ENCODE measurements around the gene TEAD4.

DNA sequence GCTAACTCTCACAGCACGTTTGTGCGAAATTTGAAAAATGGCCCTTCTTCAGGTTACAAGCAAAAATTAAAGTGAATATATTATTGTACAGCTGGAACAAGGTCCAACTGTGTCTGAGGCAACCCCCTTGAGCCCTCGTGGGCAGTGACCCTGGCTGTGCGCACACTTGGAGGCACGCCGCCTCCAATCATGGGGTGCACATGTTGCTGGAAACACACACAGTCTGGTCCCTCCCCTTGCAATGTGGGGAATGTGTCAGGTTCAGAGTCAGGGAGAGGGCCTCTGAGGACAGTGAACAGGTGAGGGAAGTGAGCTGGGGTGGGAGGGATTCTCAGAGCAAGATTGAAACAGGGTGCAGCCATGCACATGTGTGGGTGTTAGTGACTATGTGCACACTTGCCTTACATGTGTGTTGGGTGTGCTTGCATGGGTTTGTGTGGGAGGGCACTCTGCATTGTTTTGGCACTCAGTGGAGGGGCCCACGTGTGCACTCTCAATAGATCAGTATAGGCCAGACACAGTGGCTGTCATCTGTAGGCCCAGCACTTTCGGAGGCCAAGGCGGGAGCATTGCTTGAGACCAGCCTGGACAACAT lies 127.6 kb downstream of the TEAD4 start:
- TF ChIP-seq, protein P1, sequence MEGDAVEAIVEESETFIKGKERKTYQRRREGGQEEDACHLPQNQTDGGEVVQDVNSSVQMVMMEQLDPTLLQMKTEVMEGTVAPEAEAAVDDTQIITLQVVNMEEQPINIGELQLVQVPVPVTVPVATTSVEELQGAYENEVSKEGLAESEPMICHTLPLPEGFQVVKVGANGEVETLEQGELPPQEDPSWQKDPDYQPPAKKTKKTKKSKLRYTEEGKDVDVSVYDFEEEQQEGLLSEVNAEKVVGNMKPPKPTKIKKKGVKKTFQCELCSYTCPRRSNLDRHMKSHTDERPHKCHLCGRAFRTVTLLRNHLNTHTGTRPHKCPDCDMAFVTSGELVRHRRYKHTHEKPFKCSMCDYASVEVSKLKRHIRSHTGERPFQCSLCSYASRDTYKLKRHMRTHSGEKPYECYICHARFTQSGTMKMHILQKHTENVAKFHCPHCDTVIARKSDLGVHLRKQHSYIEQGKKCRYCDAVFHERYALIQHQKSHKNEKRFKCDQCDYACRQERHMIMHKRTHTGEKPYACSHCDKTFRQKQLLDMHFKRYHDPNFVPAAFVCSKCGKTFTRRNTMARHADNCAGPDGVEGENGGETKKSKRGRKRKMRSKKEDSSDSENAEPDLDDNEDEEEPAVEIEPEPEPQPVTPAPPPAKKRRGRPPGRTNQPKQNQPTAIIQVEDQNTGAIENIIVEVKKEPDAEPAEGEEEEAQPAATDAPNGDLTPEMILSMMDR (IDR thresholded peaks at IDR 0.05; ENCODE audit: low read depth, low read length, missing input control) = no peak
- TF ChIP-seq RAD21 (IDR thresholded peaks at IDR 0.05) (peak in 1 of 2 donors; percentile 40), YY1 (IDR thresholded peaks at IDR 0.05) (peak; percentile 37), TAF1 (conservative IDR thresholded peaks at IDR 0.05) (no peak), GABPA (IDR thresholded peaks at IDR 0.05 in 1 of 2, conservative IDR thresholded peaks at IDR 0.05 in 1 of 2) (no peak), HNF4G (IDR thresholded peaks at IDR 0.05) (peak; percentile 77), SP1 (IDR thresholded peaks at IDR 0.05) (peak; percentile 95), RXRA (IDR thresholded peaks at IDR 0.05) (peak; percentile 98 to 100), JUND (IDR thresholded peaks at IDR 0.05) (peak in 1 of 2 donors; percentile 20)
- TF ChIP-seq, protein P2, sequence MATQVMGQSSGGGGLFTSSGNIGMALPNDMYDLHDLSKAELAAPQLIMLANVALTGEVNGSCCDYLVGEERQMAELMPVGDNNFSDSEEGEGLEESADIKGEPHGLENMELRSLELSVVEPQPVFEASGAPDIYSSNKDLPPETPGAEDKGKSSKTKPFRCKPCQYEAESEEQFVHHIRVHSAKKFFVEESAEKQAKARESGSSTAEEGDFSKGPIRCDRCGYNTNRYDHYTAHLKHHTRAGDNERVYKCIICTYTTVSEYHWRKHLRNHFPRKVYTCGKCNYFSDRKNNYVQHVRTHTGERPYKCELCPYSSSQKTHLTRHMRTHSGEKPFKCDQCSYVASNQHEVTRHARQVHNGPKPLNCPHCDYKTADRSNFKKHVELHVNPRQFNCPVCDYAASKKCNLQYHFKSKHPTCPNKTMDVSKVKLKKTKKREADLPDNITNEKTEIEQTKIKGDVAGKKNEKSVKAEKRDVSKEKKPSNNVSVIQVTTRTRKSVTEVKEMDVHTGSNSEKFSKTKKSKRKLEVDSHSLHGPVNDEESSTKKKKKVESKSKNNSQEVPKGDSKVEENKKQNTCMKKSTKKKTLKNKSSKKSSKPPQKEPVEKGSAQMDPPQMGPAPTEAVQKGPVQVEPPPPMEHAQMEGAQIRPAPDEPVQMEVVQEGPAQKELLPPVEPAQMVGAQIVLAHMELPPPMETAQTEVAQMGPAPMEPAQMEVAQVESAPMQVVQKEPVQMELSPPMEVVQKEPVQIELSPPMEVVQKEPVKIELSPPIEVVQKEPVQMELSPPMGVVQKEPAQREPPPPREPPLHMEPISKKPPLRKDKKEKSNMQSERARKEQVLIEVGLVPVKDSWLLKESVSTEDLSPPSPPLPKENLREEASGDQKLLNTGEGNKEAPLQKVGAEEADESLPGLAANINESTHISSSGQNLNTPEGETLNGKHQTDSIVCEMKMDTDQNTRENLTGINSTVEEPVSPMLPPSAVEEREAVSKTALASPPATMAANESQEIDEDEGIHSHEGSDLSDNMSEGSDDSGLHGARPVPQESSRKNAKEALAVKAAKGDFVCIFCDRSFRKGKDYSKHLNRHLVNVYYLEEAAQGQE (IDR thresholded peaks at IDR 0.05) = no peak
- TF ChIP-seq, protein P3, sequence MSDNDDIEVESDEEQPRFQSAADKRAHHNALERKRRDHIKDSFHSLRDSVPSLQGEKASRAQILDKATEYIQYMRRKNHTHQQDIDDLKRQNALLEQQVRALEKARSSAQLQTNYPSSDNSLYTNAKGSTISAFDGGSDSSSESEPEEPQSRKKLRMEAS (IDR thresholded peaks at IDR 0.05) = peak; percentile 59
- TF ChIP-seq, protein P4, sequence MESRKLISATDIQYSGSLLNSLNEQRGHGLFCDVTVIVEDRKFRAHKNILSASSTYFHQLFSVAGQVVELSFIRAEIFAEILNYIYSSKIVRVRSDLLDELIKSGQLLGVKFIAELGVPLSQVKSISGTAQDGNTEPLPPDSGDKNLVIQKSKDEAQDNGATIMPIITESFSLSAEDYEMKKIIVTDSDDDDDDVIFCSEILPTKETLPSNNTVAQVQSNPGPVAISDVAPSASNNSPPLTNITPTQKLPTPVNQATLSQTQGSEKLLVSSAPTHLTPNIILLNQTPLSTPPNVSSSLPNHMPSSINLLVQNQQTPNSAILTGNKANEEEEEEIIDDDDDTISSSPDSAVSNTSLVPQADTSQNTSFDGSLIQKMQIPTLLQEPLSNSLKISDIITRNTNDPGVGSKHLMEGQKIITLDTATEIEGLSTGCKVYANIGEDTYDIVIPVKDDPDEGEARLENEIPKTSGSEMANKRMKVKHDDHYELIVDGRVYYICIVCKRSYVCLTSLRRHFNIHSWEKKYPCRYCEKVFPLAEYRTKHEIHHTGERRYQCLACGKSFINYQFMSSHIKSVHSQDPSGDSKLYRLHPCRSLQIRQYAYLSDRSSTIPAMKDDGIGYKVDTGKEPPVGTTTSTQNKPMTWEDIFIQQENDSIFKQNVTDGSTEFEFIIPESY (IDR thresholded peaks at IDR 0.05) = peak; percentile 31
- TF ChIP-seq, protein P5, sequence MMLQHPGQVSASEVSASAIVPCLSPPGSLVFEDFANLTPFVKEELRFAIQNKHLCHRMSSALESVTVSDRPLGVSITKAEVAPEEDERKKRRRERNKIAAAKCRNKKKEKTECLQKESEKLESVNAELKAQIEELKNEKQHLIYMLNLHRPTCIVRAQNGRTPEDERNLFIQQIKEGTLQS (IDR thresholded peaks at IDR 0.05) = peak; percentile 45

Data from liver (tissue), 3 donors.